ENCODE data around the gene SUPT4H1. TPM values are rescaled to one million over a fixed set of nuclear protein-coding genes. Genes with fewer than 3 reads are reported as not detected.

Gene SUPT4H1
- total RNA-seq, 1 donor from 2014 or later = 82.1 TPM

DNA sequence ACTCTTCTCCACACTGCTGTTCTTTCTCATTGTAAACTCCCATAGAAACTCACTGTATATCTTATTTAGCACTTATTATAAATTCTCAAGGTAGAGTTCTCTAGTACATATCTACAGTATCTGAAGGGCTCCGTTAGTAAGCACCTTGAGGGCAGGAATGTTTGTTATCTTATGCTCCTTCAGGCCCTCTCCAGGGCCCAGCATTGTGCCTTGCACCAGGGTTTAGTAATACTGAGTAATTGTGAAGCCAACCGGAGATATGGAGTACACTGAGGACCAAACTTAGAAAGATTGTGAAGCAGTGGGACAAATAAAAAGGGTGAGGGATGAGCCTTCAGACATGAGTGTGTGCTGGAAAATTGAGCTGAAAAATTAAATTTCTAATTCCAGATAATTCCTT, 38.9 kb upstream of the SUPT4H1 start:
- TF ChIP-seq, protein P1, sequence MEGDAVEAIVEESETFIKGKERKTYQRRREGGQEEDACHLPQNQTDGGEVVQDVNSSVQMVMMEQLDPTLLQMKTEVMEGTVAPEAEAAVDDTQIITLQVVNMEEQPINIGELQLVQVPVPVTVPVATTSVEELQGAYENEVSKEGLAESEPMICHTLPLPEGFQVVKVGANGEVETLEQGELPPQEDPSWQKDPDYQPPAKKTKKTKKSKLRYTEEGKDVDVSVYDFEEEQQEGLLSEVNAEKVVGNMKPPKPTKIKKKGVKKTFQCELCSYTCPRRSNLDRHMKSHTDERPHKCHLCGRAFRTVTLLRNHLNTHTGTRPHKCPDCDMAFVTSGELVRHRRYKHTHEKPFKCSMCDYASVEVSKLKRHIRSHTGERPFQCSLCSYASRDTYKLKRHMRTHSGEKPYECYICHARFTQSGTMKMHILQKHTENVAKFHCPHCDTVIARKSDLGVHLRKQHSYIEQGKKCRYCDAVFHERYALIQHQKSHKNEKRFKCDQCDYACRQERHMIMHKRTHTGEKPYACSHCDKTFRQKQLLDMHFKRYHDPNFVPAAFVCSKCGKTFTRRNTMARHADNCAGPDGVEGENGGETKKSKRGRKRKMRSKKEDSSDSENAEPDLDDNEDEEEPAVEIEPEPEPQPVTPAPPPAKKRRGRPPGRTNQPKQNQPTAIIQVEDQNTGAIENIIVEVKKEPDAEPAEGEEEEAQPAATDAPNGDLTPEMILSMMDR (IDR thresholded peaks at IDR 0.05; ENCODE audit: partially characterized antibody, unreplicated experiment) = no peak
- Mint-ChIP-seq H3K9me3 (ENCODE audit: unreplicated experiment) (no peaks in the 10 kb centered on the region), H3K36me3 (ENCODE audit: unreplicated experiment) (no peaks in the 10 kb centered on the region), H3K27me3 (ENCODE audit: unreplicated experiment) (no peaks in the 10 kb centered on the region), H3K4me1 (ENCODE audit: low read depth, unreplicated experiment) (no peaks in the 10 kb centered on the region), H3K4me3 (ENCODE audit: unreplicated experiment) (no peak overlapping the region), H3K27ac (ENCODE audit: unreplicated experiment) (no peak overlapping the region)
- no peak for DNase-seq

DNA sequence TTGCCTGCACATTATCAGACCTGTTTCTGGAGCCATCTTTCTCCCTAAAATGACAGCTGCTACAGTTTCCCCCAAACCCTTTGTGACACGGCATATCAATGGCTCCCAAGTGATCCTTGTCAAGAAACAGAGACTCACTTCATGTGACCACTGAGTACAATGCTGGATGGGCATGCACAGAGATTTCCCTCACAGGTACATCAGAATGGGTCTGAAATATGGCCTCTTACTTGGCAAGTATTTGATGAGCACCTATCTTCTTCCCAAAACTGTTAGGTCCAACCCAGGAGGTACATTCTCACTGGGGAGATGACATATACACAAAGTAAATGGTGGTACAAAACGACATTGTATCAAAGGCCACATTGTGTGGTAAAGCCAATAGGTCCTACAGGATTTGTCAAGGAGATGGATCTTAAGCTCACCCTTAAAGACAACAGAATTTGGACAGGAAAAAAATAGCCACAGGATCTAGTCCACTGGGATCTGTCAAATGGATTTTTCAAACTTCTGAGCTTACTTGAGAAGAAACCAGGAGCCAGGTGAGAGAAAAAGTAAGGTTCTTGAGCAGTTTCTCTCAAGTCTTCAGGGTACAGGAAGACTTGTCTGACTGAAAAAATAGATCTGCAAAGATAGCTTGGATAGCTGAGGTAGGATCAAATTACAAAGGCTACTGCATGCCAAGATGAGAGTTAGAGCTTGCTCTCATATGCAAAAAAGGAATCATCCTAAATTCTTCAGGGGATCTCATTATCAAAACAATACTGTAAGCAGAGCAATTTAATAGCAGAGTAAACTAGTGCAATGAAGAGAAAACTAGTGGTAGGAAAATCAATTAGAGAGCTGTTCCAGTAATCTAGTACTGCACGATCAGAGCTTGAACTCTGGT, 36.5 kb upstream of the SUPT4H1 start:
- Mint-ChIP-seq H3K4me1 (ENCODE audit: low read depth, unreplicated experiment) (no peaks in the 10 kb centered on the region), H3K36me3 (ENCODE audit: unreplicated experiment) (no peaks in the 10 kb centered on the region), H3K4me3 (ENCODE audit: unreplicated experiment) (no peak overlapping the region), H3K9me3 (ENCODE audit: unreplicated experiment) (no peaks in the 10 kb centered on the region), H3K27ac (ENCODE audit: unreplicated experiment) (no peak overlapping the region), H3K27me3 (ENCODE audit: unreplicated experiment) (no peaks in the 10 kb centered on the region)
- DNase-seq = no peak
- TF ChIP-seq, protein P1 (IDR thresholded peaks at IDR 0.05; ENCODE audit: partially characterized antibody, unreplicated experiment) = no peak

DNA sequence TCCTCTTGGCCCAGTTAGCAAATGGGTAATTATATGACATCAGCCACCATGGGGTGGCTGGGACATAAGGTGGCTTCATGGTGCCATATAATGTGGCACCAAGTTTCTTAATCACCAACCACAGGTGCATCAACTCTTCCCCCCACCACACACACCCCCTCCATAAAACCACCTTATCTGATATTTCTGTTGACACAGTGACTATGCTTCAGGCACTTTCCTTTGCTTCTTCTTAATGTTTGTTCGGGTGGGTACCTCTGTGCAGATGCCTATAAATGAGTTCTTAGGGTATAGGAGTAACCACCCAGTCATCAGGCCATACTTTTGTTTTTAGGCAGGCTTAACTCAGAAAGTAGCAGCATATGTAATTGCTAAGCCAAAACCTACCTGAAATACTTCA, 35.8 kb upstream of the SUPT4H1 start:
- TF ChIP-seq, protein P1 (IDR thresholded peaks at IDR 0.05; ENCODE audit: partially characterized antibody, unreplicated experiment) = no peak
- no peak for DNase-seq
- Mint-ChIP-seq H3K27ac (ENCODE audit: unreplicated experiment) (no peak overlapping the region), H3K36me3 (ENCODE audit: unreplicated experiment) (no peaks in the 10 kb centered on the region), H3K4me3 (ENCODE audit: unreplicated experiment) (no peak overlapping the region), H3K27me3 (ENCODE audit: unreplicated experiment) (no peaks in the 10 kb centered on the region), H3K4me1 (ENCODE audit: low read depth, unreplicated experiment) (no peaks in the 10 kb centered on the region), H3K9me3 (ENCODE audit: unreplicated experiment) (no peaks in the 10 kb centered on the region)

DNA sequence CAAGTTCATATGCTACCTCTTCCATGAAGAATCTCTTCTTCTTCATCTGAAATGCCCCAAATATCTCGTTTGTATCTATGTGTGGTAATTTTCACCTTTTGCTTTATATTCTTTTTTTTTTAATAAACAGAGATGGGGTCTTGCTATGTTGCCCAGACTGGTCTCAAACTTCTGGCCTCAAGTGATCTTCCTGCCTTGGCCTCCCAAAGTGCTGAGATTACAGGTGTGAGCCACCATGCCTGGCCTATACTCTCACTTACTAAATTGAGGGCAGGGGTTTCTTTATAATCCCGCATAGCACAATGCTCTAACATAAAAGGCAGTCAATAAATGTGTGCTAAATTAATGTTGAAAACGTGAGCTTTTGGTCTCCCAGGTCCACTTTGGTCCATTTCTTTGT, 34.7 kb upstream of the SUPT4H1 start:
- Mint-ChIP-seq H3K4me1 (ENCODE audit: low read depth, unreplicated experiment) (no peaks in the 10 kb centered on the region), H3K27me3 (ENCODE audit: unreplicated experiment) (no peaks in the 10 kb centered on the region), H3K9me3 (ENCODE audit: unreplicated experiment) (no peaks in the 10 kb centered on the region), H3K27ac (ENCODE audit: unreplicated experiment) (no peak overlapping the region), H3K36me3 (ENCODE audit: unreplicated experiment) (no peaks in the 10 kb centered on the region), H3K4me3 (ENCODE audit: unreplicated experiment) (no peak overlapping the region)
- TF ChIP-seq, protein P1 (IDR thresholded peaks at IDR 0.05; ENCODE audit: partially characterized antibody, unreplicated experiment) = no peak
- no peak for DNase-seq

DNA sequence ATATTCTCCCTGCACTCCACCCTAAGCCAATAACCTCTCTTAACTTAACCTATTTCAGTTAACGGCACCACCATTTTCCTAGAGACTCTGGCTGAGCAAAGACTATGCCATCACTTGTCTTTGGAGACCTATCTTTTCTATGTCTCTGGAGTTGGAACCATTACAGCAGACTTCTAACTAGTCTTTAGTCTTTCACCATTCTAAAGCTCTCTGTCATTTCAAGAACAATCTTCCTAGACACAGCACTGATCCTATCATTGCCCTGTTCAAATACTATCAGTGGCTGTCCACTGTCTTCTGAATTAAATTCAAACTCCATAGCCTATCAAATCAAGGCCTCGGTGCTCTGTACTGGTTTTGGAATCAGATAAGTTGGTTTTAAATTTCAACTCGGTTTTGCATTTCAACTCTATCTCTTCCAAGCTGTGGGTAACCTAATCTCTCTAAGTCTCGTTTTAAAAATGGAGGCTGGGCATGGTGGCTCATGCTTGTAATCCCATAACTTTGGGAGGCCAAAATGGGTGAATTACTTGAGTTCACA, 33.4 kb upstream of the SUPT4H1 start:
- no peak for DNase-seq
- no peaks in the 10 kb centered on the region for H3K27me3 Mint-ChIP-seq (ENCODE audit: unreplicated experiment)
- H3K4me1 Mint-ChIP-seq (ENCODE audit: low read depth, unreplicated experiment) = peaks cover 5% of the 10 kb centered on the region
- no peak overlapping the region for H3K4me3 Mint-ChIP-seq (ENCODE audit: unreplicated experiment)
- H3K9me3 Mint-ChIP-seq (ENCODE audit: unreplicated experiment) = no peaks in the 10 kb centered on the region
- no peak overlapping the region for H3K27ac Mint-ChIP-seq (ENCODE audit: unreplicated experiment)
- TF ChIP-seq, protein P1 (IDR thresholded peaks at IDR 0.05; ENCODE audit: partially characterized antibody, unreplicated experiment) = no peak
- no peaks in the 10 kb centered on the region for H3K36me3 Mint-ChIP-seq (ENCODE audit: unreplicated experiment)

All from glutamatergic neuron (in vitro differentiated cells).